ENCODE measurements around the gene FAM187B.

DNA sequence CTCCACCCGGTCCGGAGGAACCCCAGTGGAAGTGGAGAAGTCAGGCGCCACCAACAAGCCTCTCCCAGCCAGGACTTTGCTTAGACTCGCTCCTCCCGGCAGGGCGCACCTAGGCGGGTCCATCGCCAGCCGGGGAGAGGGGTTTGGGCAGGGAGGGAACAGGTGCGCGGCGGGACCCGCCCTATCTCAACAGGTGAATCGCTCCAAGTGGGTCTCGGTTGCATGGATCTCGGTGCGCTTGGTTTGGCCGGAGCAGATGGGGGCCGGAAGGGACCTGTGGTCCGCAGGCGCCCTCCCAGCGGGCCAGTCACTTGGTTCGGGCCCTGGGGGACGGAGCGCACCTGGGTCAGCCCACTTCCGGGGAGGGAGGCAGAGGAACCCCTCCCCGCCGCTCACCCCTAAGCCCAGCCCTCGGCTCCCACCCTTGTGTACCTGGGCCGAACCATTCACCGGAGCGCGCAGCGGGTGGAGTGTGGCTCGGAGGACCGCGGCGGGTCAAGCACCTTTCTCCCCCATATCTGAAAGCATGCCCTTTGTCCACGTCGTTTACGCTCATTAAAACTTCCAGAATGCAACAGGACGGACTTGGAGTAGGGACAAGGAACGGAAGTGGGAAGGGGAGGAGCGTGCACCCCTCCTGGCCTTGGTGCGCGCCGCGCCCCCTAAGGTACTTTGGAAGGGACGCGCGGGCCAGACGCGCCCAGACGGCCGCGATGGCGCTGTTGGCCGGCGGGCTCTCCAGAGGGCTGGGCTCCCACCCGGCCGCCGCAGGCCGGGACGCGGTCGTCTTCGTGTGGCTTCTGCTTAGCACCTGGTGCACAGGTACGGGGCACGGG, 20.0 kb upstream of the FAM187B start, which contains the start of gene LSR:
- no peak for TF ChIP-seq POLR2A (IDR thresholded peaks at IDR 0.05; ENCODE audit: low read length)
- TF ChIP-seq GATA1 (IDR thresholded peaks at IDR 0.05; ENCODE audit: low read depth, low read length) = no peak

Data from erythroblast (primary cell).